HL-60 (cell line): ENCODE measurements around the gene WRAP73.

ENCODE experiments used
- POLR2AphosphoS5 ChIP-seq: IDR thresholded peaks from 2 replicates; pipeline ENCODE4 v1.6.1; 2012; ENCODE audit warnings: low read depth
- TF ChIP-seq, protein P1 (sequence below): IDR thresholded peaks from one replicate; pipeline ENCODE4 v1.5.1; 2011; ENCODE audit warnings: low read length, control low read depth, inconsistent platforms; ENCODE audit not compliant: insufficient read depth

DNA sequence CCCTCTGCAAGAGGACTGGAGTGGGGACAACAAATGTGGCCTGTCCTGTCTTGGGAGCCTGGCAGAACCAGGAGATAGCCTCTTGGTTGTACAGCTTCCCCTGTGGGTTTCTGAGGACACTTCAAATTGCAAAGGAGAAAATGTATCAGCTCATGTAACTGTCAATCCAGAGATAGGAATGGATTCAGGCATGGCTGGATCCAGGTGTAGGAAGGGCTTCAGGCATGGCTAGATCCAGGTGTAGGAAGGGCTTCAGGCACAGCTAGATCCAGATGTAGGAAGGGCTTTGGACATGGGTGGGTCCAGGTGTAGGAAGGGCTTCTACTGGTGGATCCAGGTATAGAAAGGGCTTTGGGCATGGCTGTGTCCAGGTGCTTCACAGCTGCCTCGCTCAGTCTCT lies 33.3 kb upstream of the WRAP73 start:
- TF ChIP-seq, protein P1, sequence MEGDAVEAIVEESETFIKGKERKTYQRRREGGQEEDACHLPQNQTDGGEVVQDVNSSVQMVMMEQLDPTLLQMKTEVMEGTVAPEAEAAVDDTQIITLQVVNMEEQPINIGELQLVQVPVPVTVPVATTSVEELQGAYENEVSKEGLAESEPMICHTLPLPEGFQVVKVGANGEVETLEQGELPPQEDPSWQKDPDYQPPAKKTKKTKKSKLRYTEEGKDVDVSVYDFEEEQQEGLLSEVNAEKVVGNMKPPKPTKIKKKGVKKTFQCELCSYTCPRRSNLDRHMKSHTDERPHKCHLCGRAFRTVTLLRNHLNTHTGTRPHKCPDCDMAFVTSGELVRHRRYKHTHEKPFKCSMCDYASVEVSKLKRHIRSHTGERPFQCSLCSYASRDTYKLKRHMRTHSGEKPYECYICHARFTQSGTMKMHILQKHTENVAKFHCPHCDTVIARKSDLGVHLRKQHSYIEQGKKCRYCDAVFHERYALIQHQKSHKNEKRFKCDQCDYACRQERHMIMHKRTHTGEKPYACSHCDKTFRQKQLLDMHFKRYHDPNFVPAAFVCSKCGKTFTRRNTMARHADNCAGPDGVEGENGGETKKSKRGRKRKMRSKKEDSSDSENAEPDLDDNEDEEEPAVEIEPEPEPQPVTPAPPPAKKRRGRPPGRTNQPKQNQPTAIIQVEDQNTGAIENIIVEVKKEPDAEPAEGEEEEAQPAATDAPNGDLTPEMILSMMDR = no peak
- no peak for TF ChIP-seq POLR2AphosphoS5
